Stimulated activated naive CD4-positive, alpha-beta T cell treated with Interleukin-2 at 50 U/mL for 16 hours (primary cell): ENCODE results near the gene TFR2.

Experiments
- DNase-seq: peaks from one replicate; lab custom pipeline; 2025; lab: John Stamatoyannopoulos, UW

Gene TFR2

DNA sequence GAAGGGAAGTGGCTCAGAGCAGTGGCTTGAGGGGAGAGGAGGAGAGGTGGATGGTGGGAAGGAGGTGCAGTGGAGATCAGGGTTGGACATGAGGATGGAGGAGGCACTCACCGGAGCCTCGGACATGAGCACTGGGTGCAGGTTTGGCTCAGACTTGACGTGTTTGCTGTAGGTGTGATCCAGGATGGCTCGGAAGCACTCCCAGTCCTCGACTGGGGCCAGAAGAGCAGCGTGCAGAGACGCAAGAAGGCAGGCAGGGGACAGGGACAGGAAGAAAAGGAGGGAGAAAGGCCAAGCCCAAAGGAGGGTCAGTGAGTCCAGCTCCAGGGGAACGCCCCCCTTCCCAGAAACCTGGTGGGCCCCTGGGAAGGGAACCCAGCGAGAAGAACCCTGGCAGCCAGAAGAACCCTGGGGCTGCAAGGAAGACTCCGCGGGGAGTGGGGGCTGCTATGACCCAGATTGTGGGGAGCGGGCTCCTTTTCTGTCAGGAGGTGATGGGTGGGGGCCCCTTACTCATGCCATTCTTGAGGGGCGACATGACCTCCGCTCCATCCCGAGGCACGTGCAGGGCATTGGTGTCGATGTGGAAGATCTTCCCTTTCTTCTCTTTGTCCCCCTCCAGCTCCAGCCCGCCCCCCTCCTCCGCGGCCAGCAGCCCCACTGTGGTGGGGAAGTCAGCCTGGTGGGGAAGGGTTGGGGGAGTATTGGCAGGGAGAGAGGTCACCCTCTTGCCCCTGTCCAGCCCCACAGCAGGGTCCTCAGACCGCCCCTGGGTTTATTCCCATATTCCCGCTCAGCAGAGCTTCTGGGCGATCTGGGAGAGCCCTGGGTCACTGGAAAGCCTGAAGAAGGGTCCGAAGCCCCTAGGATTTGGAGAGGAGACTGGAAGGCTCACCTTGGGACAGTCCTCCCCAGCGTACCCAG lies 13.8 kb upstream of the TFR2 start:
- no peak for DNase-seq

DNA sequence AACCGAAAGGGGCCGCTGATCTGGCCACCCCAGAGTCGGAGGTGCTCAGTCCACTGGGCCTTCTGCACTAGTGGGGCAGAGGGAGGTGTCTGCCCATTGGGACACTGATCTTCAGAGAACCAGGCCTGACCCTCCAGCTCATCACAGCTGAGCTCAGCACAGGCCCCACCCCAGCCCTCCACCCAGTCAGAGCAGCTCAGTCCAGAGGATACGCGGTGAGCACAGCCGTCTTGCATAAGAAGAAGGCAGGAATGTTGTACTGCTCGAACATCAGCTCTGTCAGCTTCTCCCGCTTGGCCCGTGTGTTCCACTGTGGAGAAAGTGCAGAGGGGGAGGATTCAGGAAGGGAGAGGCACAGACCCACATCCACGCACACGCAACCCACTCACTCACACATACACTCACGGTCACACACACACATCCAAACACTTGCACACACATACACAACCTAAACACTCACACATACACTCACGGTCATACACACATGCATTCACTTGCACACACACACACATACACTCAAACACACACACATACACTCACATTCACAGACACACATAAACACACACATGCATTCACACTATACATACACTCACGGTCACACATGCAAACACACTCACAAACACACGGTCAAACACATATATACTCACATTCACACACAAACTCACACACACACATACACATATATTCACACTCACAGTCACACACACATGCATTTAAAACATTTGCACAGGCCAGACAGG lies 8.6 kb upstream of the TFR2 start:
- DNase-seq = no peak

DNA sequence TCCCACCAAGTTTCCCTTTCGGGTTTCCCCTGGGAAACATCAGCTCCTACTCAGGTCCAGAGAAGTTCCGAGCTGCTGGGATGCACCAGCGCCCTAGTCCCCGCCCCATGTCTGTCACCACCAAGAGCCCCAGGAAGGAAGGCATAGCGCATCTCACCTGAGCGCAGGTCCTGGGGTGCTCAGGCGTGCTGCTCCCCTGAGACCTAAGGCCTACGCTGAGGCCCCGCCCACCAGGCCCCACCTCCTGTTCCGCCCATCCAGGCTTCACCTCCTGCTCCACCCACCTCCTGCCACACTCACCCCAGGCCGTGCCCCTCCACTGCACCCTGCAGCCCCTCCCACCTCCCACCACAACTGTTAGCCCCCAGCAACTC lies 1.2 kb upstream of the TFR2 start:
- DNase-seq = peak; percentile 5

DNA sequence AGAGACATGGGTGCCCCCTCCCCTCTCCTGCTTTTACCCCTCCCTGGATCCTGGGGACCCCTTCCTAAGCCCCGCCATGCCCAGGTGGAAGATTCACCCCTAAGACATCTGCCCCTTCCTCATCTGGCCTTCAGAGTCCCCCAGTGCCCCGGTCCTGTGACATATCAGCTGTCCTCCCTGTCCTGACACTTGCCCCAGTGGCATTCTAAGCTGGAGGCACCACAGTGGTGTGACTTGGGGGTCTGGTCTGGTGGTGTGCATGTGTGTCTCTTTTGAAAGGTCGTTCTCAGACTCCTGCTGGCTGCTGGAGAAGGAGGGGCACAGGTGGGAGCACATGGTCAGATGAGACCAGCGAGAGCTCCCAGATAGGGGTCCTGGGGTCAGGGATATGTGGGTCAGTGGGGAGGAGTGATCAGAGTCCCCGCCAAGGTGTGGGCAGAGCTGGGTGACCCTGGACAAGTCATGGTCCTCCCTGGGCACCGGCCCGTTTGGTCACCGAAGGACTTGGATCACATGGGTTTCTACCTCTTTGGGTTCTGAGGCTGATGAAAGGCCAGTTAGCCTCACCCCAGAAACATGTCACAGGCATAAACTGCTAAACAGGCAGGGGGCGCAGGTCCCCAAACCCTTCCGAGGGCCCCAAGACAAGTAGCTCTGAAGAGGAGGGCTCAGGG lies 645 bp upstream of the TFR2 start:
- DNase-seq = no peak

DNA sequence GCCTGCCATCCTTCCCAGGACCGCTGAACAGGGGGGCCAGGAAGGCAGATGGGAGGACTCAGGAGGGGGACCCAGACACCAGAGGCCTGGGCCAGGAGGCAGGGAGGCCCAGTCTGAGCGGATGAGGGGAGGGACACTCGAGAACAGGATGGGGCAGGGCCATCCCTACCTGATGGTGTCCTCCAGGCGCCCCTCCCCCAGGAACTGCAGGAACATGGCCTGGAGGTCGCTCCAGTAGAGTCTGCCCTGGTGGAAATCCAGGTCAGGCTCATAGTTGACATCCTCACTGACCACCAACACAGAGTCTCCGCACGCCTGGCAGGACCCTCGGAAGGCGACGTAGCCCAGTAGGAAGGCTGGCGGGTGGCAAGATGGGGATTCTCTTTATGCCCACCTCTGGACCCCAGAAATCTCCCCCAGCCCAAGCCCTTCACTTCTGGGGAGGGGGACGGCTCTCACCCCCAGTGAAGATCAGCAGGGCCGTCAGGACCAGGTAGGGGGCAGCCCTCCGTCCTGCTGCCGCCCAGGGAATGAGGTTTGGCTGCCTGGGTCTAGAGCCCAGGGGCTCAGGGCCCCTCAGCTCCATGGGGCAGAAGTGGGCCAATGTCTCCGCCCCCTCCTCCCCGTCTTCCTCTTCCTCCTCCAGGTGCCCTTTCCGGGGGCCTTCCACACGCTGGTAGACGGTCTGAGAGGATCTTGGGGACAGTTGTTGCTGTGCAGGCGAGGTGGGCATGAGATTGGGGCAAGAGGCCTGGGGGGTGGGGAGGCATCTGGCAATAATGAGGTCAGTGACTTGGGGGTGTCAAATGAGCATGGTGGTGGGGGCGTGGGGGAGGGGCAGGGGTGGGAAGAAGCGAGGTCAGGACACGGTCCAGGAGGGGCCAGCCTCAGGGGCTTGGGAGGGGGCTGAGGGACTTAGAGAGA lies 573 bp downstream of the TFR2 start:
- no peak for DNase-seq

DNA sequence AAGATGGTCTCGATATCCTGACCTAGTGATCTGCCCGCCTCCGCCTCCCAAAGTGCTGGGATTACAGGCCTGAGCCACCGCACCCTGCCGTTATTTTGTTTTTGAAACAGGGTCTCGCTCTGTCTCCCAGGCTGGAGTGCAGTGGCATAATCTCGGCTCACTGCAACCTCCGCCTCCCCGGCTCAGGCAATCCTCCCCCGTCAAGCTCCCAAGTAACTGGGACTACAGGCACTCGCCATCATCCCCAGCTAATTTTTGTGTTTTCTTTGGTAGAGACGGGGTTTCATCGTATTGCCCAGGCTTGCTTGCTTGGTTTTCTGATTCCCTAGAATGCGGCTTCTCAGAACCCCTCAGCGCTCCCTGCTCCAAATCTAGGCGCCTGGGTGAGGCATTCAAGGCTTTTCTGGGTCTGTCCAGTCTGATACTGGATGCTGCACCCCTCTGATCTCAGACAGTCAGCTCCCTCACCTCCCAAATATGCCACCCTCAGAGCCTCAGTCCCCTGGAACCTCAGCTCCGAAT lies 1.3 kb downstream of the TFR2 start:
- DNase-seq = no peak

DNA sequence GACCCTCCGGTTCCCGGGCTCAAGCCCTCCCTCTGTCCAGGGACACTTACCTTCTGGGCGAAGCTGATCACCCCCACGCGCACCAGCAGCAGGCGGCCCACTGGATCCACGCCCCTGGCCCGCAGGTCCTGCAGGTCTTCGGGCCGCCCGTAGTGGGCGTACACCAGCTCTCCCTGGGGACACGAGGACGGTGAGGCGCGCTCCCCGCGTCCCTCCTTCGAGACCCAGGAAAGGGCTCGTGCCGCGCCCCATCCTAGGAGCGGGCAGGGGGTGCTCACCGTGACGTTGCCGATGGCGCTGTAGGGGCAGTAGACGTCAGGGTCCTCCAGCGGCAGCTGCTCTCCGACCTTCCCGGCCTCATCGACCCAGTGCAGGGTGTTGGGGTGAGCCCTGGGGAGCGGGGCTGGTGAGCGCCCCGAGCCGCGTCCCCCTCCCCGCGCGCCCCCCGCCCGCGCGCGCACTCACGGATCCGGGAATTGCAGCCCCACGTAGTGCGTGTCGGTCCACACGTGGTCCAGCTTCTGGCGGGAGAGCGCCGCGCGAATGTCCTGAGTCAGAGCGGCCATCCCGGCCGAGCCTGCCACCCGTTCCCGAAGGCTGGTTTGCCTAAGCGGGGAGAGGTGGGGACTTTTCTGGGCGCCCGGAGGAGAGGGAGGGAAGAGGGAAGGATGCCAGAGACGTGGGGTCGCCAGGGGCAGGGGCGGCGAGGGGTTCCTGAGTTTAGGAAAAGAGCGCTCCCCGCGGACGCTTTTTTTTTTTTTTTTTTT lies 8.2 kb downstream of the TFR2 start:
- DNase-seq = peak; percentile 58

DNA sequence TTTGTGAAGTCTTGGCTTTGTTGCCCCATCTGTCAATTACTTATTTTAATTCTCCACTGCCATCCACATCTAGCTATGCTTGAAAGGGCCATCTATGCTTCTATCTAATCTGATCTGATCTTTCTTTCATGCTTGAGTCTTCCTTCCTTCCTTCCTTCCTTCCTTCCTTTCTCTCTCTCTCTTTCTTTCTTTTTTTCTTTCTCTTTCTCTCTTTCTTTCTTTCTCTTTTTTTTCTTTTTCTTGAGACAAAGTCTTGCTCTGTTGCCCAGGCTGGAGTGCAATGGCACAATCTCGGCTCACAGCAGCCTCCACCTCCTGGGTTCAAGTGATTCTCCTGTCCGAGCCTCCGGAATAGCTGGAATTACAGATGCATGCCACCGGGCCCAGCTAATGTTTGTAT lies 11.3 kb downstream of the TFR2 start:
- DNase-seq = no peak

DNA sequence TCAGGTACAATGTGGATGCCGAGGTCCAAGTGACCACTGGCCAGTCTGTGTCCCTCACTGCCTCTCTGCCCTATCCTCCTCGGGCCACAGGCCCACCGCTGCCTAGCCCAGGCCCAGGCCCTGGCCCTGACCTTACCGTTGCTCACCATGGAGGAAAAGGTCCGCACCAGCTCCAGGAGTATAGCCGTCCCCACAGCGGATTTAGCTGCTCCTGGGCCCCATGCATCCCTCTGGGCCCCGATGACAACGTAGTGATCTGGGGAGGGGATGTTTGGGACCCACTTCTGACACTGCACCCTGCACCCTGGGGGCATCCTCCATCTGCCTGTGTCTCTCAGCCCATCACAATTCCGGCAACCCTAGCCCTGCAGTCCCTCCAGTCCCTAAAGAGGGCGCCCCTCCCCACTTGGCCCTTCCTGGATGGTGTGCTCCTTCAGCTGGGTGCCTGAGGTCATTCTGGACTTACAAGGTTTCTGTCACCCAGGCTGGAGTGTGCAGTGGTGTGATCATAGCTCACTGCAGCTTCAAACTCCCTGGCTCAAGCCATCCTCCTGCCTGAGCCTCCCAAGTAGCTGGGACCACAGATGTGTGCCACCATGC lies 12.1 kb downstream of the TFR2 start:
- DNase-seq = no peak

DNA sequence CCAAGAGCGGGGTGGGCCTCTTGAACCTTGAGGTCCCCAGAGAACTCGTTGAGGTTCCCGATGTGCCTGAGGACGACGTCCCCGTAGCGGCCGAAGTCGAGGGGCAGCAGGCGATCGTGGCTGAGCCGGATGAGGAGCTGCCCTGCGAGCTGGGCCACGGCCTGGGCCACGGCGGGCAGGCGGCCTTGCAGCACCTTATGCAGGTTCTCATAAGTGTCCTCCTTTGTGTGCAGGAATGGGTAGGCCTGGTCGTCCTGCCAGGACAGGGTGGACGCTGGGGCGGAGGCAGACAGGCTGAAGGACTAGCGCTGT lies 14.2 kb downstream of the TFR2 start:
- DNase-seq = no peak

DNA sequence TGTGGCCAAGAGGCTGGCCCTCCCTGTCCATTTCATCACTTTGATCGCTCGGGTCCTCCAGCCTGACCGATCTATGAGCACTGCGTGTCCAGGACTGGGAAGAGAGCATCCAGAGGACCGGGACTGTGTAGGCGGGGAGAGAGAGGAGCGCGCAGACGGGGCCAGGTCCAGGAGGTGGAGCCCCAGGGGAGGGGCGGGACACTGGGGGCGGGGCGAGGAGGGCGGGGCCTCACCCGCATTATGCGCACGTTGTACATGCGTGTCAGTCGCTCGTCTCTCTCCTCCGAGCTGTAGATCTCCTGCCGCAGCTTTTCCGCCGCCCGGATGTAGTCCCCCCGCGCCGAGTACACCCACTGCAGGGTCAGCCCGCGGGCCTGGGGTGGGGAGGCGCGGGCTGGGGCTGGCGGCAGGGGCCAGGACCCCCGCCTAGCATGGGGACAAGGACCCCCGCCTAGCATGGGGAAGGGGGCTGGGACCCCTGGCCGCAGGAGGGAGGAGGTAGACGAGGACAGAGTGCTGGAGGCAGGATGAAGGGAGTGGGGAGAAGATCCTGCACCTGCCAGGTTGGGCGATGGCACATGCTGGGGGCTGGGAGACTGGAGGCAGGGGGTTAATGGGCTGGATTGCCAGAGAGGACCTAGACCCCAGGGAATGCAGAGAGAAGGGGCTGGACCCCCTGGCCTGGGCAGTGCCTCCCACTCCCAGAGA lies 14.7 kb downstream of the TFR2 start:
- DNase-seq = peak; percentile 82

DNA sequence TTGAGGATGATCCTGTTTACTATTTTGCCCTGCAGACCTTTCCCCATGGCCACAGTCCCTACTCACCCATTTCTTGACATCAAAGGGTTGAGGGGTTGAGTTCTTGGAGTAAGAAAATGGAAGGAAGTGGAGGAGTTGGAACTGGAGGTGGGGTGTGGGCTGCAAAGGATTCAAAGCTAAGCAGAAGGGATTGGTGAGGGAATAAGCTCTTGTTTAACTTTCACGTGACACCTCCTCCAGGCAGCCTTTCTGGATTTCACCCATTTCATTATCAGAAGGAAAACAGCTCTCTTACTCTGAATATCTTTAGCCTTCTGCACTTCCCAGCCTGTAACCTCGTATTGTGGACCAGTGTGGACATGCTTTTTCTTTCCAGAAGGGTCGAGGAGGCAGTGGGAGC lies 15.3 kb downstream of the TFR2 start:
- no peak for DNase-seq

DNA sequence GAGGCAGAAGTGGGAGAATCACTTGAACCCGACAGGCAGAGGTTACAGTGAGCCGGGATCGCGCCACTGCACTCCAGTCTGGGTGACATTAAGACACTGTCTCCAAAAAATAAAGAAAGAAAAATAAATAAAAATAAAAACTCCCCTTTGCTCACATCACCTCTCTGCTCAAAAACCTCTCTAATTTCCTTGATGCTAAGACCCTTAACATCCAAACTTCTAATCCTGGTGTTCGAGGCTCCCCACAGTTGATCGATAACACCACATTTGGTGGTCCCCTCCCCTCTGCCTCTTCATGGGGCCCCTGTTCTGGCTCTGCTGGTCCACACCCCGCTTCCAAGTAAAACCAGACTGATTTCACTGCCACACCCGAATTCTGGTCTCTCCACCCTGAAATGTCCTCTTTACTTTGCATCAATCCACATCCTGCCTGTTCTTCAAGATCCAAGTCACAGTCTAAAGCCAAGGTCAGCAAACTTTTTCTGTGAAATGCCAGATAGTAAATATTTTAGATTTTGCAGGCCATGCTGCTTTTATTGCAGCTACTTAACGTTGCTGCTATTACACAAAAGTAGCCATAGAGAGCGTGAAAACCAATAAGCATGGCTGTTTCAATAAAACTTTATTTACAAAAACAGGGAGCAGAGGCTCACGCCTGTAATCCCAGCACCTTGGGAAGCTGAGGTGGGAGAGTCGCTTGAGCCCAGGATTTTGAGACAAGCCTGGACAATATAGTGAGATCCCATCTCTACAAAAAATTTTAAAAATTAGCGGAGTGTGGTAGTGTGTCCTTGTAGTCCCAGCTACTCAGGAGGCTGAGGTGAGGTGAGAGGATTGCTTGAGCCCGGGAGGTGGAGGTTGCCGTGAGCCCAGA lies 17.2 kb downstream of the TFR2 start:
- DNase-seq = no peak

DNA sequence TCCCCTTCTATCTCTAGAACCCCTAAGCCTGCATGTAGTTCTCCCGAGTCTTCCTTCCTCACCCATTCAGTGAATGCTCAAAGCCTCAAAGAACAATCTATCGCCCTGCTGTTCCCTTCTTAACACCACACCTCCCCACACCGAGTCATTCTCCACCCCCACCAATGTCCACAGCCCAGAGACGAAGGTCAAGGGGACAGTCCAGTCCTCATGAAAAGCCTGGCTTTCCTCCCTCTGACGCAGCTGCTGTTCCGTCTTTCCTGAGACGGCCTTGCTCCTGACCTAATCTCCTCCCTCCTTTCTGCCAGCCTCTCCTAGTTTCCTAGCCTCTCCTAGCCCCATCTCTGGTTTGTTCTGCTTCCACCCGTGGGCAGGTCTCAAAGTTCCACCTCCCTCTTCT lies 19.8 kb downstream of the TFR2 start:
- DNase-seq = no peak

DNA sequence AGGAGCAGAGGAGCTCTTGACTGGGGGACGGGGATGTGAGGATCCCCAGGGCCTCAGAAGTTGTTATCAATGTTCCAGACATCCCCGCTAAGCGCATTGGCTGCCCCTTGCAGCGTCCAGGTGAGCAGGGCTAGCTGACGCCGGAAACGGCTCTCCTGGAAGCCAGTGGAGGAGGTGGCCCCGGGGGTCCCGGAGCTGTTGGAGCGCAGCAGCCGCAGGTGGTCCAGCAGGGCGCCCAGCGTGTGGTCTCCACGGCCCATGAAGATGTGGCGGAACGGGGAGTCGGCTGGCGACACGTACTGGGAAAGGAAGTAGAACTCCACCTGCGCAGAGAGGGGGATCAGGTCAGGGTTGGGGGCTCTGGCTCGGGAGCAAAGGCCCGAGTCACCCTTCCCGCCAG lies 20.5 kb downstream of the TFR2 start:
- DNase-seq = no peak

DNA sequence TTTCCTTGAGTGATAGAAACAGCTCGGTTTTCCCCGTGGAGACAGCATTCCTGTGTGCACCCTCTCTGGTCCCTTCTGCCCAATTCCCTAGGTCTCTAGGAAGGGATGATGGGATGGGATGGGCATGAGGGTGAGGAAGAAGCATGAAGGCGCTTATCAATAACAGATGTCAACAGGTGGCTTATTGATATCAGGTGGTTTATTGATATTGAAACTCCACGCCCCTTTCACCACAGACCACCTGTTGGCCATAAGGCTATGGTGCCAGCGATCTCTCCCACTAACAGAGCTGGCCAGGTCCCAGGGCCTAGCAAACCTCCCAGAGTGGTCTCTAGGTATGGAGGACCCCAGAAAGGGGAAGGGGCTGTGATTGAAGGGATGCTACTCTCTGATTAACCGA lies 21.1 kb downstream of the TFR2 start:
- DNase-seq = no peak

DNA sequence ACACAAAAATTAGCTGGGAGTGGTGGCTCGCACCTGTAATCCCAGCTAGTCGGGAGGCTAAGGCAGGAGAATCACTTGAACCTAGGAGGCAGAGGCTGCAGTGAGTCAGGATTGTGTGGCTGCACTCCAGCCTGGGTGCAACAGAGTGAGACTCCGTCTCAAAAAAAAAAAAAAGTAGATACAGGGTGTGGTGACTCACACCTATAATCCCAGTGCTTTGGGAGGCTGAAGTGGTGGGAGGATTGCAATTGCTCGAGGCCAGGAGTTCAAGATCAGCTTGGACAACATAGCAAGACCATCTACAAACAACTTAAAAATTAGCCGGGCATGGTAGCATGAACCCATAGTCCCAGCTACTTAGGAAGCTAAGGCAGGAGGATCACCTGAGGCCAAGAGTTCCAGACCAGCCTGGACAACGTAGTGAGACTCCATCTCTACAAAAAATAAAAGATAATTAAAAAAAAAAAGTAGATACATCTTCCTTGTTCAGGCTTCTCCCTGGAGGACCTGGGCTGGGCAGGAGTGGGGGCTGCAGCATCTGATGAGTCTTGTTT lies 27.0 kb downstream of the TFR2 start:
- DNase-seq = no peak

DNA sequence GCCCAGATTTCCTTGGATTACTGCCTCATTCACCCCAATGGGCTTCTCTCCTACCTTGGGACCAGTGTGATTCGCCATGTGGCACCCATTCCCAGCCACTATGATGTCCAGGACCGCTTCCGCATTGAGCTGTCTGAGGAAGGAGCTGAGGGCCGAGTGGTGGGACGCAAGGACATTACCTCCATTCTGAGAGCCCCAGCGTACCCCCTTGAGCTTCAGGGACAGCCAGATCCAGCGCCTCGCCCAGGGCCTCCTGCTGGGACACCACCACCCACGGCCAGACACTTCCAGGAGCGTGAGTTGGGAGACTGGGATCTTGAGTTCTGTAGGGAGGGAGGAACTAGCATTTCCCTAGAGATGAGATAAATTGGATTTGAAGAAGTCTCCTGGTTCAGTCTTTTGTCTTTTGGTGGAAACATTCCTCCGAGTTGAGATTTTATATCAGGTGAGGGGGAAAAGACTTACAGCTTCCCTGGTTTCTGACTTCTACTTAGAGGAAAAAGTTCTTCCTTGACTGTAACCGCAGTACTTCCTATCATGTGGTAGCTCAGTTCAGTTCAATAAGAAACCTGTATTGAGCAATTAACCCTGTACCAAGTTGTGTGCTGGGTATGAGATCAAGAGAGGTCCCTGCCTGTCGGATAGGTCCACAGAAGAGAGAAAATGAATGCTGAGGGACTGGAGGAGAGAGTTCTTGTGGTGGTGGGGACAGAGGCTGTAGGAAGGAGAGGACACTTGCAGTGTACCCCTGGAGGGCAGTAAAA lies 27.8 kb downstream of the TFR2 start:
- no peak for DNase-seq
